ENCODE data around the gene MLLT6. TPM values are rescaled to one million over a fixed set of nuclear protein-coding genes. Genes with fewer than 3 reads are reported as not detected.

Gene MLLT6
- total RNA-seq, 1 experiment from 2014 or later, result 48.0 TPM

- TF ChIP-seq PRDM15 (CRISPR knock-in tag; IDR thresholded peaks at IDR 0.05) (no peak), NFATC4 (CRISPR knock-in tag; IDR thresholded peaks at IDR 0.05) (no peak)
Observed at GRCh38 chr17:38738007-38738662, 33.1 kb downstream of the MLLT6 start (continued).

- DNase-seq (ENCODE audit: low spot score) (no peak), ATAC-seq (no peak)
- Mint-ChIP-seq H3K4me1 (peaks cover 33% of the 10 kb centered on the region), H3K27me3 (ENCODE audit: low read depth) (no peaks in the 10 kb centered on the region), H3K27ac (no peak overlapping the region; the same call in 1 of the 2 replicates), H3K9me3 (no peaks in the 10 kb centered on the region), H3K36me3 (peaks cover 30% of the 10 kb centered on the region), H3K4me3 (no peak overlapping the region)
- CTCF ChIA-PET, result no interaction called here
- POLR2A ChIA-PET, result no interaction called here
- TF ChIP-seq AFF4 (CRISPR knock-in tag; IDR thresholded peaks at IDR 0.05; ENCODE audit: borderline replicate concordance), result no peak
- TF ChIP-seq PRRX2 (CRISPR knock-in tag; IDR thresholded peaks at IDR 0.05), result no peak
- TF ChIP-seq GRHL2 (CRISPR knock-in tag; IDR thresholded peaks at IDR 0.05; ENCODE audit: insufficient replicate concordance, severe bottlenecking), result no peak
- no peak for TF ChIP-seq ERG (CRISPR knock-in tag; IDR thresholded peaks at IDR 0.05)
- TF ChIP-seq FOXJ3 (CRISPR knock-in tag; IDR thresholded peaks at IDR 0.05; ENCODE audit: borderline replicate concordance), result no peak
- TF ChIP-seq ATF6 (CRISPR knock-in tag; IDR thresholded peaks at IDR 0.05), result no peak
- no peak for TF ChIP-seq ATF1 (CRISPR knock-in tag; IDR thresholded peaks at IDR 0.05)
- no peak for TF ChIP-seq CBFB (CRISPR knock-in tag; IDR thresholded peaks at IDR 0.05; ENCODE audit: low read depth)
- no peak for TF ChIP-seq MYBL2 (CRISPR knock-in tag; IDR thresholded peaks at IDR 0.05)
- TF ChIP-seq AR (CRISPR knock-in tag; IDR thresholded peaks at IDR 0.05), result no peak
- TF ChIP-seq TEAD4 (CRISPR knock-in tag; IDR thresholded peaks at IDR 0.05), result no peak
- TF ChIP-seq ATF3 (CRISPR knock-in tag; conservative IDR thresholded peaks at IDR 0.05), result no peak
- no peak for TF ChIP-seq ZNF671 (CRISPR knock-in tag; IDR thresholded peaks at IDR 0.05)
- no peak for TF ChIP-seq E2F5 (CRISPR knock-in tag; IDR thresholded peaks at IDR 0.05)
- no peak for TF ChIP-seq NR2C2 (CRISPR knock-in tag; IDR thresholded peaks at IDR 0.05)
- no peak for TF ChIP-seq USF2 (CRISPR knock-in tag; IDR thresholded peaks at IDR 0.05)
Observed at GRCh38 chr17:38738686-38739085, 33.6 kb downstream of the MLLT6 start.
